Islet precursor cell (in vitro differentiated cells): ENCODE data around the gene GPR137C.
A peak's percentile ranks its signal among the peaks of the same experiment; 100 is the strongest.
"Not testable (repeated sequence)": the region's sequence is repeated elsewhere in the genome, so short reads cannot be mapped to it uniquely, and the experiment has no call there.

Source experiments
- DNase-seq: peaks from one replicate; pipeline ENCODE4 v3.0.0-alpha.2; 2018

Gene GPR137C

GRCh38 chr14:52552063-52552988 is at the start of gene GPR137C, which contains the start of gene TXNDC16:
Gene GPR137C (plus strand): TSS chr14:52552836. CDS start chr14:52553148, 312 bp downstream.
Gene TXNDC16 (minus strand): TSS chr14:52552505. CDS start chr14:52543557, 8,948 bp downstream.
- peak; percentile 100 for DNase-seq

GRCh38 chr14:52513249-52513648 is 39.4 kb upstream of the GPR137C start:
- DNase-seq = no peak

GRCh38 chr14:52514046-52514811 is 38.4 kb upstream of the GPR137C start:
- DNase-seq = no peak

- DNase-seq = no peak
These were observed 30.6 kb upstream of the GPR137C start for GRCh38 chr14:52522033-52522432.

GRCh38 chr14:52522581-52523345 is 29.9 kb upstream of the GPR137C start:
- no peak for DNase-seq

GRCh38 chr14:52527052-52527451 is 25.6 kb upstream of the GPR137C start:
- DNase-seq = no peak

GRCh38 chr14:52531481-52531880 is 21.2 kb upstream of the GPR137C start:
- no peak for DNase-seq

- DNase-seq = no peak
These were observed 16.4 kb upstream of the GPR137C start for GRCh38 chr14:52536269-52536668.

- no peak for DNase-seq
These were observed 14.0 kb upstream of the GPR137C start for GRCh38 chr14:52538623-52539022.

GRCh38 chr14:52545584-52546317 is 6.9 kb upstream of the GPR137C start:
- DNase-seq = no peak

GRCh38 chr14:52546318-52546670 is 6.3 kb upstream of the GPR137C start:
- no peak for DNase-seq

GRCh38 chr14:52547027-52547426 is 5.6 kb upstream of the GPR137C start:
- no peak for DNase-seq

- DNase-seq = no peak
These were observed 5.1 kb upstream of the GPR137C start for GRCh38 chr14:52547526-52547925.

GRCh38 chr14:52550661-52551060 is 2.0 kb upstream of the GPR137C start:
- no peak for DNase-seq

- DNase-seq = no peak
These were observed 1.4 kb upstream of the GPR137C start for GRCh38 chr14:52551205-52551604.

- no peak for DNase-seq
These were observed 957 bp upstream of the GPR137C start for GRCh38 chr14:52551696-52552062.

- peak; percentile 77 for DNase-seq
These were observed 500 bp downstream of the GPR137C start for GRCh38 chr14:52553002-52553670.

- DNase-seq = peak; percentile 83
These were observed 1.3 kb downstream of the GPR137C start for GRCh38 chr14:52553671-52554575.

- no peak for DNase-seq
These were observed 6.1 kb downstream of the GPR137C start for GRCh38 chr14:52558688-52559087.

GRCh38 chr14:52563120-52563519 is 10.5 kb downstream of the GPR137C start:
- no peak for DNase-seq

GRCh38 chr14:52568454-52568853 is 15.8 kb downstream of the GPR137C start:
- DNase-seq = not testable (repeated sequence)
